H7 (cell line): Measurements from ENCODE around the gene GSK3A. TPM values are rescaled to one million over a fixed set of nuclear protein-coding genes. Genes with fewer than 3 reads are reported as not detected.

Source experiments
- DNase-seq: peaks from one replicate; pipeline ENCODE4 v3.0.0; 2012
- H3K27me3 ChIP-seq: 2 replicates; pipeline ENCODE4 v1.6.0; 2011; ENCODE audit warnings: mild to moderate bottlenecking, low read length; ENCODE audit not compliant: control insufficient read depth, insufficient read depth
- H3K36me3 ChIP-seq: replicated peaks from 2 replicates; pipeline ENCODE4 v1.5.1; 2011; ENCODE audit warnings: low read length; ENCODE audit not compliant: control insufficient read depth, insufficient read depth
- H3K4me3 ChIP-seq: 2 replicates; pipeline ENCODE4 v1.5.1; 2011; ENCODE audit warnings: low read depth, mild to moderate bottlenecking, control low read depth, low read length, moderate library complexity; ENCODE audit not compliant: insufficient read depth
- total RNA-seq: library from RNA; depleted of rRNA; stranded (reverse); fragments of >200 nt; shearing (Covaris generic); gene quantifications from 2 replicates; pipeline ENCODE4 v1.2.3, GENCODE V29; 2014

The GSK3A gene
- total RNA-seq, 1 experiment from 2014 or later, result 40.4 TPM

DNA sequence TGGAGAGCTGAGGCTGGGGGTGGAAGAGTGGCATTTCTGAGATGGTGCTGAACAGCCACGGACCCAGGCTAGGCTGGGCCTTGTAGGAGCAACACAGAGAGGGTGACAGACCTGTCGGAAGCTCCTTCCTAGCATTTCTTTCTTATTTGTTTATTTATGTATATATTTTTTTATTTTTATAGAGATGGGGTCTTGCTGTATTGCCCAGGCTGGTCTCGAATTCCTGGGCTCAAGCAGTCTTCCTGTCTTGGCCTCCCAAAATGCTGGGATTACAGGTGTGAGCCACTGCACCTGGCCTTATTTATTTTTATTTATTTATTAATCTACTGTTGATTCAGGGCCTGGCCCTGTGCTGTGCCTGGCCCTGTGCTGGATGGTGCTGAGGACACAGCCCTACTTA, 33.1 kb upstream of the GSK3A start:
- no peak for DNase-seq

DNA sequence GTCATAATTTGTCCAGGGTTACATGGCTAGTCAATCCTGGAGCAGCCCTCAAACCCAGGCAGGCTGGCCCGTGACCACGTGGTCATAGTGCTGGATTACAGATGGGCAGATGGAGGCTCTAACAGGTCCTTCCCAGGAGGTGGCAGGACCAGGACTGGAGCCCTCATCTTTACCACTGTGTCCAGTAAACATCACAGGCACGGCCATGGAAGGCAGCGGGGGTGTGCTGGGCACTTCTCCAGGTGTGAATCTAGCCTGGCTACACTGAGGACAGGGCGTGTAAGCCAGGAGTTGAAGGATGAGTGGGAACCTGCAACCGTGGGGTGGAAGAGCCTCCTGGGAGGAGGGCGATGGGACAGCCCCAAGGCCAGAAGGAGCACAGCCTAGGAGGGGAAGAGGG, 32.7 kb upstream of the GSK3A start:
- DNase-seq, result no peak
- Histone ChIP-seq H3K4me3 (no peak overlapping the region), H3K36me3 (no peaks in the 10 kb centered on the region; the same call in none of the 2 replicates), H3K27me3 (no peaks in the 10 kb centered on the region)

More for the DNA sequence above, 33.1 kb upstream of the GSK3A start:
- Histone ChIP-seq H3K4me3 (no peak overlapping the region), H3K36me3 (no peaks in the 10 kb centered on the region; the same call in none of the 2 replicates), H3K27me3 (no peaks in the 10 kb centered on the region)

DNA sequence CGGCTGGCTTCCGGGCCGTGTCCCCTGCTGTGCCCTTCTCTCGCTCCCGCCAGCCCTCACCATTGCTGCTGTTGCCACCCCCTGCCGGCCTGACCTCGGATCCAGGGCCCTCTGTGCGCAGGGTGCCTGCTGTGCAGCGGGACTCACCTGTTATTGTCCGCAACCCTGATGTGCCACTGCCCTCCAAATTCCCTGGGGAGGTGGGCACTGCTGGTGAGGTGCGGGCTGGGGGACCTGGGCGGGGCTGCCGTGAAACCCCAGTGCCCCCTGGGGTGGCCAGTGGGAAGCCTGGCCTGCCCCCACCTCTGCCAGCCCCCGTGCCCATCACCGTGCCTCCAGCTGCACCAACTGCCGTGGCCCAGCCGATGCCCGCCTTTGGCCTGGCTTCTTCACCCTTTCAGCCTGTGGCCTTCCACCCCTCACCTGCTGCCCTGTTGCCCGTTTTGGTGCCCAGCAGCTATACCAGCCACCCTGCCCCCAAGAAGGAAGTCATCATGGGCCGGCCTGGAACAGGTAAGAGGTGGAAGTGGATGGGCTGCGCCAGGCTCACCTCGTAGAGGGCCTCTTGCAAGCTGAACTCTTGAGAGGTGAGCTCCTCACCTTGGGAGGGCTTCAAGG, 31.8 kb upstream of the GSK3A start:
- no peaks in the 10 kb centered on the region for H3K27me3 ChIP-seq
- H3K4me3 ChIP-seq, result no peak overlapping the region
- no peak for DNase-seq
- H3K36me3 ChIP-seq, result no peaks in the 10 kb centered on the region; the same call in none of the 2 replicates

DNA sequence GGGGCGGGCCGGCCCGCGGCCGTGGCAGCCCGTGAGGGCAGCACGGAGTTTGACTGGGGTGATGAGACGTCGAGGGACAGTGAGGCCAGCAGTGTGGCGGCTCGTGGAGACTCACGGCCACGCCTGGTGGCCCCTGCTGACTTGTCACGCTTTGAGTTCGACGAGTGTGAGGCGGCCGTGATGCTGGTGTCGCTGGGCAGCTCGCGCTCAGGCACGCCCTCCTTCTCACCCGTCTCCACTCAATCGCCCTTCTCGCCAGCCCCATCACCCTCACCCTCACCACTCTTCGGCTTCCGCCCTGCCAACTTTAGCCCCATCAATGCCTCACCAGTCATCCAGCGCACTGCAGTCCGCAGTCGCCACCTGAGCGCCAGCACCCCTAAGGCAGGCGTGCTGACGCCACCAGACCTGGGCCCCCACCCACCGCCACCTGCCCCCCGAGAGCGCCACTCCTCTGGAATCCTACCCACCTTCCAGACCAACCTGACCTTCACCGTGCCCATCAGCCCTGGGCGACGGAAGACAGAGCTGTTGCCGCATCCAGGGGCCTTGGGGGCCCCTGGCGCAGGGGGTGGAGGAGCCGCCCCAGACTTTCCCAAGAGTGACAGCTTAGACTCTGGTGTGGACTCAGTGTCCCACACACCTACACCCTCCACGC, 31.1 kb upstream of the GSK3A start:
- no peak for DNase-seq

DNA sequence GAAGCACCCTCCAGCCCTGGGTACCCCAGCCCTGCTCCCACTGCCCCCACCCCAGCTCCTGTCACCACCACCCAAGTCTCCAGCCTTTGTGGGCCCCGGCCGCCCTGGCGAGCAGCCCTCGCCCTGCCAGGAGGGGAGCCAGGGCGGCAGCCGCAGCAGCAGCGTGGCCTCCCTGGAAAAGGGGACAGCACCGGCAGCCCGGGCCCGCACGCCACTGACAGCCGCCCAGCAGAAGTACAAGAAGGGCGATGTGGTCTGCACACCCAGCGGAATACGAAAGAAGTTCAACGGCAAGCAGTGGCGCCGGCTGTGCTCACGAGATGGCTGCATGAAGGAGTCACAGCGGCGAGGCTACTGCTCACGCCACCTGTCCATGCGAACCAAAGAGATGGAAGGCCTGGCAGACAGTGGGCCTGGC, 30.6 kb upstream of the GSK3A start:
- Histone ChIP-seq H3K4me3 (no peak overlapping the region), H3K27me3 (no peaks in the 10 kb centered on the region), H3K36me3 (no peaks in the 10 kb centered on the region; the same call in none of the 2 replicates)
- DNase-seq, result no peak

More for the DNA sequence above, 31.1 kb upstream of the GSK3A start:
- H3K27me3 ChIP-seq, result no peaks in the 10 kb centered on the region
- H3K4me3 ChIP-seq, result no peak overlapping the region
- H3K36me3 ChIP-seq, result no peaks in the 10 kb centered on the region; the same call in none of the 2 replicates

DNA sequence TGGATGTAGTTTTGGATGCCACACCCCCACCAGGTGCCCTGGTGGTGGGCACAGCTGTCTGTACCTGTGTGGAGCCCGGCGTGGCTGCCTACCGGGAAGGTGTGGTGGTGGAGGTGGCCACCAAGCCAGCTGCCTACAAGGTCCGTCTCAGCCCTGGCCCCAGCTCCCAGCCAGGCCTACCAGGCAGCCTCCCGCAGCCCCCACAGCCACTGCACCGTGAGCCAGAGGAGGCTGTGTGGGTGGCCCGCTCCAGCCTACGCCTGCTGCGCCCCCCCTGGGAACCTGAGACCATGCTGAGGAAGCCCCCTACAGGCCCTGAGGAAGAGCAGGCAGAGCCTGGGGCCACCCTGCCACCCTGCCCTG, 30.1 kb upstream of the GSK3A start:
- no peak for DNase-seq
- Histone ChIP-seq H3K36me3 (no peaks in the 10 kb centered on the region; the same call in none of the 2 replicates), H3K27me3 (no peaks in the 10 kb centered on the region), H3K4me3 (no peak overlapping the region)

DNA sequence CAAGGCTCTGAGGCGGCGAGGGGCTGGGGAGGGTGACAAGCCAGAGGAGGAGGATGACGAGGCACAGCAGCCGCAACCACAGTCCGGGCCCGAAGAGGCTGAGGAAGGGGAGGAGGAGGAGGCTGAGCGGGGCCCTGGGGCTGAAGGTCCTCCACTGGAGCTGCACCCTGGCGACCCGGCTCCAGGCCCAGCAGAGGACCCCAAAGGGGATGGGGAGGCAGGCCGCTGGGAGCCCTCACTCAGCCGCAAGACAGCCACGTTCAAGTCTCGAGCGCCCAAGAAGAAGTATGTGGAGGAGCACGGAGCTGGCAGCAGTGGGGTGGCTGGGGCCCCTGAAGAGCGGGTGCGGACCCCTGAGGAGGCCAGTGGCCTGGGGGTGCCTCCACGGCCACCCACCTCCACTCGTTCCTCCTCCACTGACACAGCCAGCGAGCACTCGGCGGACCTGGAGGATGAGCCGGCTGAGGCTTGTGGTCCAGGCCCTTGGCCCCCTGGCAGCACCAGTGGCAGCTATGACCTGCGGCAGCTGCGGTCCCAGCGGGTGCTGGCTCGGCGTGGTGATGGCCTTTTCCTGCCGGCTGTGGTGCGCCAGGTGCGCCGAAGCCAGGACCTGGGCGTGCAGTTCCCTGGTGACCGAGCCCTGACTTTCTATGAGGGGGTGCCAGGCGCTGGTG, 29.6 kb upstream of the GSK3A start:
- H3K36me3 ChIP-seq, result no peaks in the 10 kb centered on the region; the same call in none of the 2 replicates
- H3K27me3 ChIP-seq, result no peaks in the 10 kb centered on the region
- DNase-seq, result no peak
- H3K4me3 ChIP-seq, result no peak overlapping the region

DNA sequence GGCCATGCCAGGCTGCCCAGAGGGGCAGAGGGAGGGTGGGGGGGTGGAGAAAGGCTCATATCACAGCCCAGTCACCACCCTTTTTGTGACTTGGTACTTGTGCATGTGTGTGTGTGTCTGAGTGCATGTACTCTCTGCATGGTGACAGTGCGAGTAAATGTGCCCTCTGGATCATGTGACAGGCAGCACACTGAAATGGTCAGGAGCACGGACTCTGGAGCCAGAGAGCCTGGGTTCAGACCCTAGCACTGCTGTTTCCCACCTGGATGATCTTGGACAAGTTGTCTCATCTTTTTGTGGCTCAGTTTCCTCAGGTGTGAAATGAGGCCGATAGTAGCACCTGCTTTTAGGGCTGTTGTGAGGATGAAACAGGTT, 28.6 kb upstream of the GSK3A start:
- no peak overlapping the region for H3K4me3 ChIP-seq

DNA sequence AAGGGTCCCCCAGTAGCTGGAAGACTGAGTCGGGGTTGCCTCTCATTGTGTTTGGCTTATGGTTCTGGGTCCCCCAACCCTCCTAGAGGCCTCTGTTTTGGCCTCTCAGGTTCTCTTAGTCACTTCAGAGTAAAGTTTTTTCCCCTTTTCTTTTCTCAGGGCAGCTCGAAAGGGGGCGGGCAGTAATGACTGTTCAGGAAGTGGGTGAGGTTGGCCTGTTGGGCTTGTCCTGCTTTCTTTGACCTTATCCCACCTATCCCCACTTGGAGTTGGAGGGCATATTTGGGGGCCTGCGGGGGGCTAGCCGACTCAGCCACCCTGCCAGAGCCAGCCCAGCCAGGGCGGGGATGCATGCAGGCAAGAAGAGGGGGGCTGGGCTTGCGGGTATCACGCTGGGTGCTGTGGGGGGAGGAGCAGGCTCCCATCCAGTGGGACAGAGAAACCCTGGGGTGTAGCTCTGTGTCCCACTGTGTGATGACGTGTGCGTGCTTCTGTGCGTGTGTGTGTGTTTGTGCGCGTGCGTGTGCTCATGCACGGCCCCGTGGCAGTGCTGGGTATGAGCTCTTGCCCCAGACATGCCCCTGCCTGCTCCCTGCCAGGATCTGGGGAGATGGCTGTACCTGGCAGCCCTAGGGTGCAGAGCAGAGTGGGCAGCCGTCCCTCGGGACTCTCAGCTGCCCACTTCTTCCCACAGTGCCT, 28.1 kb upstream of the GSK3A start:
- no peaks in the 10 kb centered on the region for H3K27me3 ChIP-seq
- no peak overlapping the region for H3K4me3 ChIP-seq
- no peaks in the 10 kb centered on the region; the same call in 1 of the 2 replicates for H3K36me3 ChIP-seq
- no peak for DNase-seq

More for the DNA sequence above, 28.6 kb upstream of the GSK3A start:
- no peaks in the 10 kb centered on the region for H3K27me3 ChIP-seq
- no peaks in the 10 kb centered on the region; the same call in 1 of the 2 replicates for H3K36me3 ChIP-seq
- DNase-seq, result no peak

DNA sequence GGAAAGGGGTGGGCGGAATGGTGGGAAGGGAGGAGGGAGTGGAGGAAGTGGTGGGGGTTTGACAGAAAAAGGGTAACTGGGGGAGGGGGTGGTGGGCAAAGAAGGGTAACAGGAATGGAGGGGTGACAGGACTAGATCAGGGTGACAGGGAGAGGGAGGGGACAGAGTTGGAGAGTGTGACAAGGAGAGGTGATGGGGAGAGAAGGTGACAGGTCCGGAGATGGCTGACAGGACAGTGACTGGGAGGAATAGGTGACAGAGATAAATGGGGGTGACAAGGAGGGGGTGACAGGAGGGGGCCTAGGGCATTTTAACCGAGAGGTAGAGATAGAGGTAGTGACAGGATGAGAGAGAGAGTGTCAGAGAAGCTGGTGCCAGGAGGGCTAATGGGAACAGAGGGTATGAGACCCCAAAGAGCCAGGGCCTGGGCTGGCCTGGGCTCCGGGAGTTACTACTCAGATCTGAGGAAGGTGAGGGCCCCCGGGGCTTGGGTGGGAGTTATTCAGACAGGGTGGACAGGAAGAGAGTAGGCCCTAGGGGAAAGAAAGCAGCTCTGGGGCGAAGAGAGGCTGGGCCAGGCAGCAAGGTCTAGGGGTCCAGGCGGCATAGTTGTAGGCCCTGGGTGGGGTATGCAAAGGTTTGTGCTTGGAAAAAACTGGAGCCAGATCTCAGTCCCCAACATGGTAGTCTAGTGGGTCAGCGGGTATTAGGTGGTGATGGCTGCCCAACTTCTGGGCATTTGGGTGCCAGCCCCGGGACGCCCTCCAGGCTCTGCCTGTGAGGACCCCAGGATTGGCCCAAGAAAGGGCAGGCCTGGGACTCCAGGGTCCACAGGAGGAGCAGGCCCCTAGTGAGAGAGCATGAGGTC, 27.3 kb upstream of the GSK3A start:
- Histone ChIP-seq H3K27me3 (no peaks in the 10 kb centered on the region), H3K4me3 (peak overlapping the region; percentile 33; the same call in 1 of the 2 replicates), H3K36me3 (no peaks in the 10 kb centered on the region; the same call in 1 of the 2 replicates)
- DNase-seq, result no peak

DNA sequence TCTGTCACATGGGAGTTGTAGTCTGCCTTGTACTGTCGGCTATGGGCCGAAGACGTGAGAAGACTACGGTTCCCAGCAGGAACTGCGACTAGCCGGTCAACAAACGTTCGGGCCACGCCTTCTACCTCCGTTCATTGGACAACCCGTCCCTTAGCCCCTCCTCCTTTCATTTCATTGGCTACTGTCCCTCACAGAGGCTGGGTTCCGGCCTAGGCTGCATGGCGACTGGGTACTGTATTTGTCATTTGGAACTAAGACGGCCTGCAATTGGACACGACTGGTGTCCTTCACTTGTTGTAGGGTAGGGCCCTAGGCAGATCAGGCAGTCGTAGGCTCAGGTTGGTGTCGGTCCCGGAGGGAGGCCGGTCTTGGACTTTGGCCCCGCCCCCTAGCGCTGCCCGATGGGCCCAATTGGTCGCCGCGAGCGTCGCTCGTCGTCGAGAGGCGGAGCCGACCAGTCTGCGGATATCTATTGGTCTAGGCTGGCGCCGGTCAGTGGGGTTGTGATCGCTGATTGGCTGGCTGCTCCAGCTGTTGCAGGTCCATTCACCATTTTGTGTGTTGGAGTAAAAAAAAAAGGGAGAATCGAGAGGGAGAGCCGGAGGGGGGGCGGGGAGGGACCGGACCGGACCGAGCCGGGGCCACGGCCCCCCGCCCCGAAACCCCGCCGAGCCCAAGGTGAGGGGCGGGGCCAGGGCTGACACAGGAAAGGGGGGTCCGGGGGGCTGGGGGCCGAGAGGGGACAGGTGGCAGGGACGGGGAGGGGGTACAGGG, 26.5 kb upstream of the GSK3A start, which contains the start of gene CIC:
Gene CIC, plus strand, starts transcription at position 549 of the 774 bp plus-strand sequence. CDS start 2,532 bp downstream, outside the sequence.
- H3K27me3 ChIP-seq, result no peaks in the 10 kb centered on the region

DNA sequence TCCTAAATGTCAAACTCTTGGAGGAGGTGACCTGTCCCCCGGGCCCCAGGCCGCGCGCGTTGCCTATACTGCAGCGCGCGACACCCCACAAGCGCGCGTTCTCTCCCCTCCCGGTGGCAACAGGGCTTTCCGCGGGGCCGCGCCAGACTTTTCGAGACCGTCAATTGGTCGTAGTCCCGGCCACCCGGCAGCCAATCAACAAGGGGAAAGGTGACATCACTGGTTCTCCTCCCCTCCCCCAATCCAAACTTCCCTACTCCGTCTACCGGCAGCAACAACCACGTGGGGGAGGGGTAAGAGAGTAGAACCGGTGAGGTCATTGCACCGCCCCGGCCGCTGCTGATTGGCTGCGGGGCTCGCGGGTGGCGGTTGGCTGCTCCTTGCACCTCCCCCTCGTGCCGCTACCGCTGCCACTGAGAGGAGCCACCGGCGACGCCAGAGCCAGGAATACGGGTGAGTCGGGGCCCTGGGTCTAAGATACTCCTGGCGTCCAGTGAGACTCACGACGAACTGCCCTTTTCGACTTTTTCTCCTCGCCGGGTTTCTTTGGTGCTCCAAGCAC, 25.8 kb upstream of the GSK3A start:
- no peaks in the 10 kb centered on the region for H3K36me3 ChIP-seq

More for the DNA sequence above, 26.5 kb upstream of the GSK3A start, which contains the start of gene CIC:
- Histone ChIP-seq H3K36me3 (no peaks in the 10 kb centered on the region; the same call in 1 of the 2 replicates), H3K4me3 (peak within 1 kb of the TSS; percentile 66)
- DNase-seq, result peak; percentile 99

More for the DNA sequence above, 25.8 kb upstream of the GSK3A start:
- peak; percentile 97 for DNase-seq
- Histone ChIP-seq H3K4me3 (peak overlapping the region; percentile 66), H3K27me3 (no peaks in the 10 kb centered on the region)
